Stimulated activated CD4-positive, alpha-beta T cell treated with anti-CD3 and anti-CD28 coated beads, Interleukin-1b, Interleukin-23, amount 100 ng/mL, for 1 hour (primary cell): ENCODE data around the gene AQP4.

Source experiments
- DNase-seq, 2 donors: peaks; one replicate each; pipeline ENCODE4 v3.0.0-alpha.2; 2020; ENCODE audit warnings: low read depth in 2 of 2

Gene AQP4

DNA sequence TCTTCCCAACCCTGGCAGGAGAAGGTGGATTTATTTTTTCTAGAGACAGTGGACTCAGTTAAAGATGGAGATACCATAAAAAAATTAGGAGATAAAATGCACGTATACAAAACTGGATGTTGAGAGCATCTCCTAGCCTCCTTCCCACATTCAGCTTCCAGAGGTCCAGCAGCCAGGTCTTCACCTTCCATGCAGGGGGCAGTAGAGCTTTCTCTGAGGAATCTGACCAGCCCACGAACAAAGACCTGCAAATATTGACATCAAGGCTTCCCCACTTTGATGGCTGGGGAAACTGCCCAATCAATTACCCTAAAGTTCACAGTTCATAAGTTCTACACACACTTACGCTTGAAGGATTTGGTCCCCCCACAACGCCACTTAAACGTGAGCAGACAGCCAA is 24.5 kb downstream of the AQP4 start:
- DNase-seq, result no peak

DNA sequence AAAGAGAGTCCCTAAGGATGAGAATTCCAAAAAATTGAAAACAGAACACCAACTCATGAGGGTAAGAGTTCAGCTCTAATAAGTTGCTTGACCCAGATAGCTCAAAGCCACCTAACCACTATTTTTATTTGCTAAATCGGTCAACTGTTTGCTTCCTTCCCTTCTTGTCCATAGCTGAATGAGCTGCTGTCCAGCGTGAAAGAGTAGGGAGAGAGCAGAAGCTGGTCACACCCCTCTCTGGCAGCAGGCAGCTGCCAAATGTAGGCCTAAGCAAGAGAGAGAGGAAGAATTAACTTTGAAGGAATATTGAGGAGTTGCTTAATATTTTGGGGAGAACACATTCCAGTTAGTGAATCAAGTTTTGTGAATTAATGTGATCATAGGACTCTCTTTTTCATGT is 25.9 kb downstream of the AQP4 start:
- no peak for DNase-seq

DNA sequence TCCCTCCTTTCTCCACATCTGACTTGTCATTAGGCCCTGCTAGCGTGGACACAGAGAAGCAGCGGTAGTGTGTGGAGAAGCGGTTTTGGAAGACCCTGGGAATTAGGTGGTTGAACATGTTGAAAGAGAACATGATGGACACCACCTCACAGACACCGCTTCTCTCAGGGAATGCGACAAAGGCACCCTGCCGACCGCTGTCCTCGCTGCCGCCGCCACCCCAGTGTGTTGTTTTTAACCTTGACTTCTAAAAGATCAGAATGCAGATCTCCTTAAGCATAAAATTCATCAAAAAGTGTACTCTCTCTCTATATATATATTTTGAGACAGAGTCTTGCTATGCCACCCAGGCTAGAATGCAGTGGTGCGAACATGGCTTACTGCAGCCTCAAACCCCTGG is 33.2 kb downstream of the AQP4 start:
- no peak for DNase-seq

DNA sequence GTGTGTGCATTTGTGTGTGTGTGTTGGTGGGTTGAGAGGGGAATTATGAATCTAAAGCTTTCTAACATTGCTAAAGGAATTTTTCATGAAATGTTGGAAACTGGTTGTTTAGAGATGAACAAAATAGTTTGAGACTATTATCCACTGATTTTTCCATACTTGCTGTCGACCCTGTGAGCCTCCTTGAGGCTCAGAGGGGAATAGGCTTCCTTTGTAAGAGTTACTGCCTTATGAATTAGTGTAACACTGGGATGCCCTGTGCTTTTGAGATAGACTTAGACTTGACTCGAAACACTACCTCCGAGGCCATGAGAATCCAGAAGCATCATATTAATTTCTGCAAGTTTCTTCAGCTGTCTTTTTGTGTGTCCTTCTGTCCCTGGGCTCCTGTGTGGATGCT is 37.9 kb downstream of the AQP4 start:
- no peak for DNase-seq

DNA sequence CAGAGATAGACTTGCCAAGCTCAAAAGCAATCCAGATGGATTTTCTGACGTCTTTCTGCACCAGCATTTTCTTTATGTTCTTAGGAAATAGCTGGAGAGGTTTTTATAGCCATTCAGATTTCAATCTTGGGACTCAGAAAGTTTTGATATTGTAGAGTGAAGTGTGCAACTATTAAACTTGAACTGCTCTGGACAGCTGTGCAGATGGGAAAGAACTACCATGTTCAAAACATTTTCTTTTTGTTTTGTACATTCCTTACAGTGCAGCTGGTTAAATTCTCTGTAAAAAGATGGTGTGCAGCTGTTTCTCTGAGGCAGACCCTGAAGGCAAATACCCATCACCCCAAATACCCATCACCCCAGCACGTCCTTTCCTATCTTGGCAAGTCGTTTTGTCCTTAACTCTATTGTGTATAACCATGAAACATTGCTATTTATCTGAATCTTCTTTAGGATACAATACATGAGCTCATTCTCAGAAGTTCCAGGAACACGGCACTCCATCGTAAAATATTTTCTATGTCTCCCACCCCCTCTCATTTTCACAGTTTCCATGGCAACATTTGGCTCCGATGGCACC is 38.8 kb downstream of the AQP4 start:
- no peak for DNase-seq

DNA sequence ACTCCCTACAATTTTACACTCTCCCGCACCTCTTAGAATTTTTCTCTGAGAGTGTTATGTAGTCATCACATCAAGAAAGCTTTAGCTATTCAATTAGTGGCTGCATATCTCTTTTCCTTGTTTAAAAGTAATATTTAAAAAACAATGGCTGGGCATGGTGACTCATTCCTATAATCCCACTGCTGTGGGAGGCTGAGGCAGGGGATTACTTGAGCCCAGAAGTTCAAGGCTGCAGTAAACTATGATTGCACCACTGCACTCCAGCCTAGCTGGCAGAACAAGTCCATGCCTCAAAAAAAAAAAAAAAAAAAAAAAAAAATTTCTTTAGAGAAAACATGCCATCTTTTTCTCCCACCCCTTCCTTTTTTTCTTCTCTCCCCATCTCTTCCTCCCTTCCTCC is 44.3 kb downstream of the AQP4 start:
- DNase-seq, result no peak

DNA sequence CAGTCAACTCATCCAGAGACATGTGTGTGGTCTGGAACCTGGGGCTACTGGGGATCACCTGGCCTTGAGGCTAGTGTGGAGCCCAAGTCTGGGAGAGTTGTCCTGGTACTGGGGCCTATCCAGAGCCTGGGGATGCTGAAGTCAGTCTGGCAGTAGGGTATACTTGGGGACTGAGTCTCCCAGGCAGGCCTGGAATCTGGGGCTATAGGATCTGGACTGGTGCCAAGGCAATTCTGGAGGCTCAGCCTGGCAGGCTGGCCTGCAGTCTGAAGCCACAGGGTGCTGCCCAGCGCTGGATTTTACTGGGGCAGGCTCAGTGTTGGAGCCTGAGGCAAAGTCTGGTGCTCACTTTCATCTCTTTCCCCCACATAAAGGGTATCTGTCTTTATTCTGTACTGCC is 46.5 kb downstream of the AQP4 start:
- DNase-seq, result no peak

DNA sequence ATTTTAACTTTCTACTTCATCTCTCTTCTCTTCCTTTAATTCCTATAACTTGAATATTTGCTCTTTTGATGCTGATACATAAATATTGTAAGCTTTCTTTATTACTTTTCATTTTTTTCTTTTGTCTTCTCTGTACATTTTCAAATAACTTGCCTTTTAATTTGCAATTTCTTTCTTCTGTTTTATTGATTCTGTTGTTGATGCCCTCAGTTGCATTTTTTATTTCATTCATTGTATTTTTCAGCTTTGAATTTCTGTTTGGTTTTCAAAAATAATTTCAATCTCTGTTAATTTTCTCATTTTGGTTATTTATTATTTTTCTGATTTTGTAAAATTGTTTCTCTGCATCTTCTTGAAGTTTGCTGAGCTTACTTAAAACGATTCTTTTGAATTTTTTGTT is 47.0 kb downstream of the AQP4 start:
- no peak for DNase-seq

DNA sequence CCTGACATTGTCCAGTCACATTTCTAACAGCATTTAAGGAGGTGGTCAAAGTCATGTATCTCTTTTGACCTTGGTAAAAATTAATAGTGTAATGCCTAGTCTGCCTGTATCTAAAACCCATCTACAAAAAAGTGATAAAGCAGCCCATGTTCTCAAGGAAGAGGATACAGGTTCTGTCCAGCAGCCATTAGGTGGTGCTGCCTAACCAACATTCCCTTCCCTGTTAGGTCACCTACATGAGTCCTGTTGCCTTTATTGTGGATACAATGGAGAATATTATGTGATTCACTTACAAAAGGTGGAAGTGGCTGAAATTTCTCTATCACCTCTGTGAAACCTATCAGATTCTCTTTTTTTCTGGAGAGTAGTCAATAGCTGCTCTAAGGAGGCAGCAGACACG is 52.5 kb downstream of the AQP4 start:
- DNase-seq, result no peak

DNA sequence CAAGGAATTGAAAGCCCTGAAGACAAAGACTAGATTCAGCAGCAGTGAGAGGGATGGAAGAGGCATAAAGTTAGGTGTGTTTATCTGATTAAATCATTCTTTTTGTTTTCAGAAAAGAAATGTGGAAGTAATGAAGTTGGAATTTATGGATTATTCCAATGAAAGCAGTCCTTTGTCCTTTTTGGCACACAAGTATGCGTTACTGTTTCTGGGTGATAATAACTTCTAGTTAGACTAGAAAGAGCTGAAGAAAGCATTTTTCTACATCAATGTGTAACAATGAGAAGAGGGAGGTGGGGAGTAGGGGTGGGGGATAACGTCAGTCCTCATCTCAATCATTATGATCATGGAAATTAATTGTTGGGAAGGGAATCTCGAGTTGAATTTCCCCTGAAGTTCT is 53.0 kb downstream of the AQP4 start:
- DNase-seq, result no peak

DNA sequence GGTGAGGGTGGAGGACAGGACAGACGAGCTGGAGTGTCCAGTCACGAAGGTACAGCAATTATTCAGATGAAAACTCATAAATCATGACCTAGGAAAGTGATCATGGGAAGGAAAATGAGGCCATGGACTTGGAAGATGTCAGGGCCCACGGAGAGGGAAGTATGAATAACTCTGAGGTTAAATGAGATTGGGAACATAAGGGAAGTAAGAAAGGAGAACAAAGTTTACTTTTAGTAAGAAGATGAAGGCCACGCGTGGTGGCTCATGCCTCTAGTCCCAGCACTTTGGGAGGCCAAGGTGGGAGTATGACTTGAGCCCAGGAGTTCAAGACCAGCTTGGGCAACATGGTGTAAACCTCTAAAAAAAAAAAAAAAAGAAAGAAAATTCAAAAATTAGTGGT is 56.2 kb downstream of the AQP4 start:
- no peak for DNase-seq

DNA sequence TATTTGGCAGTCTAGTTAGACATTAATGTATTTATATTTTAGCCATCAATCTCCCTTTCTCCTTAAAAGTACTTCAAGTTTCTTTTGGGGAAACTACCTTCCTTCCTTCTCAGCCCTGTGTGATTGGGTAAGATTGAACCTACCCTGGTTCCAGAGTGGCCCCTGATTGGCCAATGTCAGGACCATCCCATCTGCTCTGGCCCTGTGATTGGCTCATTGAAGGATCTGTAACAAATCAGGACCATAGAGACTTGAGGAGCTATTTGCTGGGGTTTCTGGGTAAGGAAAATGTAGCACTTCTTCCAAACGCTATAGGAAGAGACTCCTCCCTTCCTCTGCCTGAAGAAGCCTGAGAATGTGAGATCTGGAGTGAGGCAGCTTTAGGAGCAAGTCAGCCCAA is 59.3 kb downstream of the AQP4 start:
- no peak for DNase-seq

DNA sequence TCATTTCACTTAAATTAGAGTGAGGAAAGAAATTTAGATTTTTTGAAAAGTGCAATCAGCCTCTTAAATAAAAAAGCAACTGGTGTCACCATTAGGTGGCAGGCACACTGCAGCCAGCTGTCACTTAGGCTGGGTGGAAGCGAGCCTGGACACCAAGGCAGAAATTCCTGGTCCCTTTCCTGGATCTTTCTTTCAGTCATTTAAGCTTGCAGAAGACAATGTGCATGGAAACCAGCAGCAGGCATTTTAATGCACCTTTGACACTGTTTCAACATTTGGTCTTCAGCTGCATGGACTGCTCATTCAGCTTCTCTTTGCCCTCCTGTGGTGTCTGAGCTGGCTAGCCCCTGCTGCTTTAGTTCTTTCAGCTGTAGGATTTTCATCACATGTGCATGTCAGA is 61.0 kb downstream of the AQP4 start:
- DNase-seq, result no peak

DNA sequence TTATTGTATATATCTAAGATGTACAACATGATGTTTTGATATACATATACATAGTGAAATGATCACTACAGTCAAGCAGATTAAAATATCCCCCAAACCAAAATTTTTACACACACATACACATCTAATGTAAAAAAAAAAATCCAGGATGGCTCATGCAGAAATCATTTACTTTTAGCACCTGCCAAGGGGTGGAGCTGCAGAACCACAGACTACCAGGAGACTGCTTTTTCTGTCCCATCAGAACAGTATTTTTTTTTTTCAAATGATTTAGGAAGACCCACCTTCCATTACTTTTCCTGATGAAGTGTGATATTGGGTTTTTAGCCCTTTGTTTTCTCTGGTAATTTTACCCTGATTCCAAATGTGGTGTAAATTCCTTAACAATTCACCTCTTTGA is 61.9 kb downstream of the AQP4 start:
- DNase-seq, result no peak

DNA sequence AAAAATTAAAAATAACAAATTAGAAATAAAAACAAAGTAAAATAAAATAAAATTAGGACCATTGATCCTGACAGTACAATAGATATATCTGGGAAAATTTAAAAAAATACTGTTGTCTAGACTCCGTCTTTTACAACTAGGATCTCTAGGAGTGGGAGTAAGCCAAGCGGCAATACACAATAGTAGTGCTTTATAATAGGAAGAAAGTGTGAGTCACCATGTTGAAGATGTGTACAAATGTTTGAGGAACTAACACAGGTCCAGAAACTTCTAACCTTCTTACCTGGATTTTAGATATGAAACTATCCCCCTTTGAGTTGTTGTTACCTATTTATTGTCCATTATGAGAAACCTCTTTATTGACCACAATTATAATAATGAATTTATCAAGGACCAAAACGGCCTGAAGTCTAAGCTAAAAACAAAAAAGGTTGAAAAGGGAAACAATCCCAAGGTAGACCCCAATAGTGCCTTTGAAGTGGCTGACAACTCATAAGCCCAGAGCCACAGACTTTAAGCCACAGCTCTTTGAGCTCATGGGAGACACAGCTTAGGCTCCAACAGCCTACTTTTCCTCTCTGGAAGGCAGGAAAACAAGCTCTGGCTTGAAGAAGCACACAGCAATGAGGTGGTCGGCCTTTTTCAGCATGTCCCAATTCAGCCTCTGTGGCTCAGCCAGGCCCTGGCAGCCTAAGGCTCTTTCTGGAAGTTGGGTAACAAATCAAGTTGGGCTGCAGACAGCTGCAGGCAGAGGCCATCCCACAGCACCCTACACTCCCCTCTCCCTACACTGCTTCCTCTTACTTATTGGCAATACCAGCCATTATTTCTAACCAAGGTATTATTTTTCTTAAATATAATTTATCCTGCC is 62.9 kb downstream of the AQP4 start:
- DNase-seq, result no peak
